ENCODE measurements around the gene GALC. TPM values are rescaled to one million over a fixed set of nuclear protein-coding genes. Genes with fewer than 3 reads are reported as not detected.

The GALC gene
- total RNA-seq, 1 experiment from 2014 or later: 0.18 TPM

Other genes with a start within 250 kb of the GALC start
- gene GPR65, start 12.0 kb upstream of the GALC start, total RNA-seq (2014; rRNA removed): not detected in 2 replicates

All from PC-3 (cell line).